Activated CD8-positive, alpha-beta T cell treated with anti-CD3 and anti-CD28 coated beads for 36 hours (primary cell): ENCODE results near the gene KISS1R. TPM values are rescaled to one million over a fixed set of nuclear protein-coding genes. Genes with fewer than 3 reads are reported as not detected.

Experiments
- ATAC-seq: fragments of 200-7000 bp; cut with Tn5 transposase; one replicate; pipeline ENCODE4 v1.10.0; 2021; ENCODE audit warnings: mild to moderate bottlenecking, moderate library complexity
- CTCF ChIA-PET: fragments of 350-600 bp; sonication (Branson Sonifier 250); formaldehyde crosslinking; loops from one replicate; lab custom pipeline; 2021; ENCODE audit warnings: antibody characterized with exemption; lab: Charles Lee
- POLR2A ChIA-PET: fragments of 350-600 bp; sonication (Branson Sonifier 250); formaldehyde crosslinking; loops from one replicate; lab custom pipeline; 2021; ENCODE audit warnings: antibody characterized with exemption; lab: Charles Lee
- DNase-seq: peaks from one replicate; pipeline ENCODE4 v3.0.0-alpha.2; 2020
- H3K27ac Mint-ChIP-seq: one replicate; pipeline ENCODE4 v1.8.0; 2021; ENCODE audit warnings: mild to moderate bottlenecking, mixed read lengths
- H3K27me3 Mint-ChIP-seq: one replicate; pipeline ENCODE4 v1.8.0; 2021; ENCODE audit warnings: mixed read lengths
- H3K36me3 Mint-ChIP-seq: one replicate; pipeline ENCODE4 v1.8.0; 2021; ENCODE audit warnings: low read depth, mixed read lengths
- H3K4me1 Mint-ChIP-seq: one replicate; pipeline ENCODE4 v1.8.0; 2021; ENCODE audit warnings: low read depth, mixed read lengths
- H3K4me3 Mint-ChIP-seq: one replicate; pipeline ENCODE4 v1.8.0; 2021; ENCODE audit warnings: mild to moderate bottlenecking, moderate library complexity, mixed read lengths
- H3K9me3 Mint-ChIP-seq: one replicate; pipeline ENCODE4 v1.8.0; 2021; ENCODE audit warnings: mixed read lengths
- CTCF ChIP-seq: fragments of 200-600 bp; IDR thresholded peaks from one replicate; pipeline ENCODE4 v1.8.0; 2022; ENCODE audit warnings: antibody characterized with exemption, mild to moderate bottlenecking
- intact Hi-C: fragments of 100-400 bp; cut with micrococcal nuclease; formaldehyde crosslinking; loops from one replicate; pipeline ENCODE4 v1.10.0; 2022
- total RNA-seq, 2 experiments: library from RNA; stranded (reverse); gene quantifications; one replicate each; pipeline ENCODE4 v1.2.3, GENCODE V29; 2021

The KISS1R gene
- 10 to 100 TPM; 14.0 to 15.5 TPM for total RNA-seq

GRCh38 chr19:917323-918151, at the start of gene KISS1R:
KISS1R (plus strand) TSS chr19:917333; CDS start chr19:917503, 170 bp downstream.
- Mint-ChIP-seq H3K9me3 (no peaks in the 10 kb centered on the region), H3K36me3 (peaks cover 5% of the 10 kb centered on the region), H3K27me3 (peaks cover 2% of the 10 kb centered on the region), H3K4me1 (peaks cover 16% of the 10 kb centered on the region), H3K4me3 (peak within 1 kb of the TSS; percentile 73), H3K27ac (no peak within 1 kb of the TSS)
- POLR2A ChIA-PET = interaction anchor here (0.8 to 2.3 kb wide), 3 partner anchors 11 to 54 kb away, joined by 3 to 8 read pairs (median 3); no protein-coding TSS in a partner anchor
- DNase-seq (peak; percentile 65), ATAC-seq (peak; percentile 6)
- intact Hi-C loops = loop anchor here (5.0 kb wide), 1 partner anchor 145 kb away; no protein-coding TSS in a partner anchor
- TF ChIP-seq CTCF = peak; percentile 88
- CTCF ChIA-PET = interaction anchor here (2.1 to 7.9 kb wide), 4 partner anchors 25 to 65 kb away, joined by 5 to 127 read pairs (median 20); partner anchors contain the start of genes MED16, RNU6-9 and WDR18

GRCh38 chr19:867855-868457, 49.2 kb upstream of the KISS1R start:
- H3K36me3 Mint-ChIP-seq = peaks cover 9% of the 10 kb centered on the region
- ATAC-seq (no peak), DNase-seq (no peak)
- intact Hi-C loops = no loop called here
- no peak for TF ChIP-seq CTCF
- peaks cover 18% of the 10 kb centered on the region for H3K4me1 Mint-ChIP-seq
- POLR2A ChIA-PET = interaction anchor here (0.6 kb wide), 1 partner anchor 67 kb away, joined by 3 read pairs; no protein-coding TSS in a partner anchor
- H3K9me3 Mint-ChIP-seq = peaks cover 2% of the 10 kb centered on the region
- no peak overlapping the region for H3K4me3 Mint-ChIP-seq
- no peak overlapping the region for H3K27ac Mint-ChIP-seq
- H3K27me3 Mint-ChIP-seq = no peaks in the 10 kb centered on the region
- CTCF ChIA-PET = no interaction called here

GRCh38 chr19:868458-869244, 48.5 kb upstream of the KISS1R start:
- DNase-seq (no peak), ATAC-seq (no peak)
- H3K36me3 Mint-ChIP-seq = peaks cover 9% of the 10 kb centered on the region
- no peak overlapping the region for H3K4me3 Mint-ChIP-seq
- peaks cover 2% of the 10 kb centered on the region for H3K9me3 Mint-ChIP-seq
- no peak overlapping the region for H3K27ac Mint-ChIP-seq
- peaks cover 12% of the 10 kb centered on the region for H3K4me1 Mint-ChIP-seq
- intact Hi-C loops = no loop called here
- no peaks in the 10 kb centered on the region for H3K27me3 Mint-ChIP-seq
- no peak for TF ChIP-seq CTCF
- ChIA-PET CTCF (no interaction called here), POLR2A (no interaction called here)

GRCh38 chr19:869245-870177, 47.6 kb upstream of the KISS1R start:
- DNase-seq (no peak), ATAC-seq (no peak)
- ChIA-PET CTCF (no interaction called here), POLR2A (no interaction called here)
- intact Hi-C loops = no loop called here
- no peak overlapping the region for H3K4me3 Mint-ChIP-seq
- no peak for TF ChIP-seq CTCF
- peaks cover 2% of the 10 kb centered on the region for H3K9me3 Mint-ChIP-seq
- H3K27ac Mint-ChIP-seq = no peak overlapping the region
- H3K36me3 Mint-ChIP-seq = peaks cover 9% of the 10 kb centered on the region
- peaks cover 10% of the 10 kb centered on the region for H3K4me1 Mint-ChIP-seq
- H3K27me3 Mint-ChIP-seq = no peaks in the 10 kb centered on the region
